ENCODE data around the gene FMO3. TPM values are rescaled to one million over a fixed set of nuclear protein-coding genes. Genes with fewer than 3 reads are reported as not detected.

The FMO3 gene
- total and polyA plus RNA-seq, 2 donors (not counting 3 experiments of a cell fraction or from before 2014, with no cell fraction given) = not detected

- DNase-seq (ENCODE audit: low read depth, low spot score) = no peak
- no peak overlapping the region for H3K4me3 ChIP-seq (replicated peaks in 1 of 3; ENCODE audit: insufficient read depth in 1 of 3, low read depth in 1 of 3, low read length in 3 of 3)
- no peaks in the 10 kb centered on the region for H3K9me1 ChIP-seq (replicated peaks; ENCODE audit: control insufficient read depth, extremely low read depth, insufficient read depth, low read length)
- H4K20me1 ChIP-seq (replicated peaks; ENCODE audit: control insufficient read depth, extremely low read depth, insufficient read depth, low read length) = no peaks in the 10 kb centered on the region
- no peak for FAIRE-seq
- no peak overlapping the region for H2AFZ ChIP-seq (ENCODE audit: low read depth, low read length)
- no peaks in the 10 kb centered on the region for H3K36me3 ChIP-seq (ENCODE audit: control insufficient read depth in 2 of 2, extremely low read depth in 1 of 2, insufficient read depth in 2 of 2, low read length in 2 of 2)
- intact Hi-C loops (cut with micrococcal nuclease) (no loop called here), dilution Hi-C loops (cut with MboI; ENCODE audit: extremely low pct_ligation_motif_present, low sequenced_read_pairs) (no loop called here)
- POLR2A ChIA-PET = no interaction called here
- CTCF ChIA-PET = no interaction called here
- no peak overlapping the region for H3K4me2 ChIP-seq (ENCODE audit: insufficient read depth, low read length)
- no TSS peak for BruUV-seq (replicated peaks)
- H3K79me2 ChIP-seq (ENCODE audit: control insufficient read depth, insufficient read depth, low read length) = no peaks in the 10 kb centered on the region
- H3K9ac ChIP-seq (replicated peaks; ENCODE audit: extremely low read depth, insufficient read depth, low read length) = no peak overlapping the region
- no peak overlapping the region for H3K27ac ChIP-seq (ENCODE audit: insufficient read depth, low read depth, low read length)
- H3K9me3 ChIP-seq (replicated peaks; ENCODE audit: control insufficient read depth, insufficient read depth, low read length) = no peaks in the 10 kb centered on the region
- H3K27me3 ChIP-seq (ENCODE audit: control insufficient read depth in 2 of 2, insufficient read depth in 2 of 2, low read length in 2 of 2) = no peaks in the 10 kb centered on the region
- no peak for TF ChIP-seq MYC (IDR thresholded peaks at IDR 0.05; ENCODE audit: low read depth, low read length)
- TF ChIP-seq EZH2 (IDR thresholded peaks at IDR 0.05; ENCODE audit: borderline replicate concordance, low read depth, low read length, severe bottlenecking) = no peak
- TF ChIP-seq, protein P1, sequence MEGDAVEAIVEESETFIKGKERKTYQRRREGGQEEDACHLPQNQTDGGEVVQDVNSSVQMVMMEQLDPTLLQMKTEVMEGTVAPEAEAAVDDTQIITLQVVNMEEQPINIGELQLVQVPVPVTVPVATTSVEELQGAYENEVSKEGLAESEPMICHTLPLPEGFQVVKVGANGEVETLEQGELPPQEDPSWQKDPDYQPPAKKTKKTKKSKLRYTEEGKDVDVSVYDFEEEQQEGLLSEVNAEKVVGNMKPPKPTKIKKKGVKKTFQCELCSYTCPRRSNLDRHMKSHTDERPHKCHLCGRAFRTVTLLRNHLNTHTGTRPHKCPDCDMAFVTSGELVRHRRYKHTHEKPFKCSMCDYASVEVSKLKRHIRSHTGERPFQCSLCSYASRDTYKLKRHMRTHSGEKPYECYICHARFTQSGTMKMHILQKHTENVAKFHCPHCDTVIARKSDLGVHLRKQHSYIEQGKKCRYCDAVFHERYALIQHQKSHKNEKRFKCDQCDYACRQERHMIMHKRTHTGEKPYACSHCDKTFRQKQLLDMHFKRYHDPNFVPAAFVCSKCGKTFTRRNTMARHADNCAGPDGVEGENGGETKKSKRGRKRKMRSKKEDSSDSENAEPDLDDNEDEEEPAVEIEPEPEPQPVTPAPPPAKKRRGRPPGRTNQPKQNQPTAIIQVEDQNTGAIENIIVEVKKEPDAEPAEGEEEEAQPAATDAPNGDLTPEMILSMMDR (IDR thresholded peaks at IDR 0.05; ENCODE audit: extremely low read depth in 1 of 2, insufficient read depth in 1 of 2, low read depth in 1 of 2, low read length in 2 of 2) = no peak
- no peak for TF ChIP-seq POLR2AphosphoS5 (IDR thresholded peaks at IDR 0.05; ENCODE audit: insufficient read depth, low read depth, low read length)
- TF ChIP-seq POLR2A (IDR thresholded peaks at IDR 0.05; ENCODE audit: low read depth, low read length) = no peak
- no peak for TF ChIP-seq GATA2 (IDR thresholded peaks at IDR 0.05; ENCODE audit: insufficient read depth, insufficient read length, low read depth, low read length)
- no peak for TF ChIP-seq JUN (IDR thresholded peaks at IDR 0.05; ENCODE audit: borderline replicate concordance, insufficient read depth, insufficient read length, low read depth)
- TF ChIP-seq FOS (IDR thresholded peaks at IDR 0.05; ENCODE audit: borderline replicate concordance, insufficient read depth, low read length) = no peak
- TF ChIP-seq, protein P2, sequence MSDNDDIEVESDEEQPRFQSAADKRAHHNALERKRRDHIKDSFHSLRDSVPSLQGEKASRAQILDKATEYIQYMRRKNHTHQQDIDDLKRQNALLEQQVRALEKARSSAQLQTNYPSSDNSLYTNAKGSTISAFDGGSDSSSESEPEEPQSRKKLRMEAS (IDR thresholded peaks at IDR 0.05; ENCODE audit: insufficient read depth, insufficient read length) = no peak
- H3K4me1 ChIP-seq (ENCODE audit: control insufficient read depth, extremely low read depth, insufficient read depth, low read length) = no peaks in the 10 kb centered on the region
Measured at GRCh38 chr1:171112119-171112518, 21.4 kb downstream of the FMO3 start.
